ENCODE data around the gene CRISPLD2.

CRISPLD2 gene

GRCh38 chr16:84780544-84781376, 39.0 kb upstream of the CRISPLD2 start:
- no peak overlapping the region for H3K4me3 ChIP-seq (ENCODE audit: low read depth, low read length)
- H3K36me3 ChIP-seq (ENCODE audit: control insufficient read depth in 2 of 2, insufficient read depth in 1 of 2, low read length in 2 of 2): peaks cover 0 to 49% of the 10 kb centered on the region in 2 experiments; a peak in 2 of 3 replicates
- CTCF ChIA-PET: interaction anchor here (0.8 to 1.6 kb wide), 2 partner anchors 27 to 190 kb away, joined by 3 read pairs; no protein-coding TSS in a partner anchor
- H3K9me3 ChIP-seq (ENCODE audit: control insufficient read depth, insufficient read depth, low read depth, low read length): no peaks in the 10 kb centered on the region
- H3K4me1 ChIP-seq (ENCODE audit: control insufficient read depth, insufficient read depth, low read length): peaks cover 1% of the 10 kb centered on the region; the same call in 1 of the 2 replicates
- POLR2A ChIA-PET: no interaction called here
- no peak for TF ChIP-seq ZIC2 (tag by site-specific recombination; IDR thresholded peaks at IDR 0.05)
- peak; percentile 44 for TF ChIP-seq SP2 (tag by site-specific recombination; IDR thresholded peaks at IDR 0.05)
- TF ChIP-seq ZNF214 (tag by site-specific recombination; IDR thresholded peaks at IDR 0.05; ENCODE audit: borderline replicate concordance): no peak
- no peak for TF ChIP-seq ZNF837 (tag by site-specific recombination; IDR thresholded peaks at IDR 0.05)
- no peak overlapping the region for H3K27ac ChIP-seq (ENCODE audit: extremely low read depth, low read depth, low read length)

GRCh38 chr16:84782846-84783245, 36.9 kb upstream of the CRISPLD2 start:
- Histone ChIP-seq H3K4me1 (ENCODE audit: control insufficient read depth, insufficient read depth, low read length) (peaks cover 3% of the 10 kb centered on the region; the same call in 1 of the 2 replicates), H3K4me3 (ENCODE audit: low read depth, low read length) (no peak overlapping the region), H3K27ac (ENCODE audit: extremely low read depth, low read depth, low read length) (no peak overlapping the region), H3K36me3 (ENCODE audit: control insufficient read depth in 2 of 2, insufficient read depth in 1 of 2, low read length in 2 of 2) (peaks cover 0 to 28% of the 10 kb centered on the region in 2 experiments; a peak in 2 of 3 replicates), H3K9me3 (ENCODE audit: control insufficient read depth, insufficient read depth, low read depth, low read length) (no peaks in the 10 kb centered on the region)
- POLR2A ChIA-PET: interaction anchor here (0.7 kb wide), 1 partner anchor 683 kb away, joined by 6 read pairs; no protein-coding TSS in a partner anchor
- CTCF ChIA-PET: interaction anchor here (0.5 to 1.3 kb wide), 3 partner anchors 38 to 169 kb away, joined by 3 to 11 read pairs (median 3); no protein-coding TSS in a partner anchor
- TF ChIP-seq ZNF530 (tag by site-specific recombination; IDR thresholded peaks at IDR 0.05; ENCODE audit: low read depth) (no peak), ZNF416 (tag by site-specific recombination; IDR thresholded peaks at IDR 0.05) (no peak), PRDM1 (tag by site-specific recombination; IDR thresholded peaks at IDR 0.05) (no peak)
- TF ChIP-seq, protein P1, sequence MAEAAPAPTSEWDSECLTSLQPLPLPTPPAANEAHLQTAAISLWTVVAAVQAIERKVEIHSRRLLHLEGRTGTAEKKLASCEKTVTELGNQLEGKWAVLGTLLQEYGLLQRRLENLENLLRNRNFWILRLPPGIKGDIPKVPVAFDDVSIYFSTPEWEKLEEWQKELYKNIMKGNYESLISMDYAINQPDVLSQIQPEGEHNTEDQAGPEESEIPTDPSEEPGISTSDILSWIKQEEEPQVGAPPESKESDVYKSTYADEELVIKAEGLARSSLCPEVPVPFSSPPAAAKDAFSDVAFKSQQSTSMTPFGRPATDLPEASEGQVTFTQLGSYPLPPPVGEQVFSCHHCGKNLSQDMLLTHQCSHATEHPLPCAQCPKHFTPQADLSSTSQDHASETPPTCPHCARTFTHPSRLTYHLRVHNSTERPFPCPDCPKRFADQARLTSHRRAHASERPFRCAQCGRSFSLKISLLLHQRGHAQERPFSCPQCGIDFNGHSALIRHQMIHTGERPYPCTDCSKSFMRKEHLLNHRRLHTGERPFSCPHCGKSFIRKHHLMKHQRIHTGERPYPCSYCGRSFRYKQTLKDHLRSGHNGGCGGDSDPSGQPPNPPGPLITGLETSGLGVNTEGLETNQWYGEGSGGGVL (tag by site-specific recombination; IDR thresholded peaks at IDR 0.05): no peak

- H3K9me3 ChIP-seq (ENCODE audit: control insufficient read depth, insufficient read depth, low read depth, low read length): no peaks in the 10 kb centered on the region
- ChIA-PET POLR2A (interaction anchor here (1.9 kb wide), 1 partner anchor 34 kb away, joined by 7 read pairs; the partner anchor contains the start of gene CRISPLD2), CTCF (interaction anchor here (0.5 to 1.6 kb wide), 15 partner anchors 10 to 1804 kb away, joined by 3 to 7 read pairs (median 3); no protein-coding TSS in a partner anchor)
- peaks cover 3% of the 10 kb centered on the region; the same call in 1 of the 2 replicates for H3K4me1 ChIP-seq (ENCODE audit: control insufficient read depth, insufficient read depth, low read length)
- no peak overlapping the region for H3K4me3 ChIP-seq (ENCODE audit: low read depth, low read length)
- no peaks in the 10 kb centered on the region; a peak in 1 of 3 replicates for H3K36me3 ChIP-seq (ENCODE audit: control insufficient read depth in 2 of 2, insufficient read depth in 1 of 2, low read length in 2 of 2)
- H3K27ac ChIP-seq (ENCODE audit: extremely low read depth, low read depth, low read length): no peak overlapping the region
- no peak for TF ChIP-seq ZNF600 (tag by site-specific recombination; IDR thresholded peaks at IDR 0.05)
- no peak for TF ChIP-seq ZNF792 (tag by site-specific recombination; IDR thresholded peaks at IDR 0.05)
- no peak for TF ChIP-seq ZNF670 (tag by site-specific recombination; IDR thresholded peaks at IDR 0.05; ENCODE audit: low read depth)
- TF ChIP-seq MZF1 (tag by site-specific recombination; IDR thresholded peaks at IDR 0.05; ENCODE audit: borderline replicate concordance): no peak
- TF ChIP-seq ZNF654 (tag by site-specific recombination; IDR thresholded peaks at IDR 0.05; ENCODE audit: low read depth): no peak
- TF ChIP-seq, protein P2, sequence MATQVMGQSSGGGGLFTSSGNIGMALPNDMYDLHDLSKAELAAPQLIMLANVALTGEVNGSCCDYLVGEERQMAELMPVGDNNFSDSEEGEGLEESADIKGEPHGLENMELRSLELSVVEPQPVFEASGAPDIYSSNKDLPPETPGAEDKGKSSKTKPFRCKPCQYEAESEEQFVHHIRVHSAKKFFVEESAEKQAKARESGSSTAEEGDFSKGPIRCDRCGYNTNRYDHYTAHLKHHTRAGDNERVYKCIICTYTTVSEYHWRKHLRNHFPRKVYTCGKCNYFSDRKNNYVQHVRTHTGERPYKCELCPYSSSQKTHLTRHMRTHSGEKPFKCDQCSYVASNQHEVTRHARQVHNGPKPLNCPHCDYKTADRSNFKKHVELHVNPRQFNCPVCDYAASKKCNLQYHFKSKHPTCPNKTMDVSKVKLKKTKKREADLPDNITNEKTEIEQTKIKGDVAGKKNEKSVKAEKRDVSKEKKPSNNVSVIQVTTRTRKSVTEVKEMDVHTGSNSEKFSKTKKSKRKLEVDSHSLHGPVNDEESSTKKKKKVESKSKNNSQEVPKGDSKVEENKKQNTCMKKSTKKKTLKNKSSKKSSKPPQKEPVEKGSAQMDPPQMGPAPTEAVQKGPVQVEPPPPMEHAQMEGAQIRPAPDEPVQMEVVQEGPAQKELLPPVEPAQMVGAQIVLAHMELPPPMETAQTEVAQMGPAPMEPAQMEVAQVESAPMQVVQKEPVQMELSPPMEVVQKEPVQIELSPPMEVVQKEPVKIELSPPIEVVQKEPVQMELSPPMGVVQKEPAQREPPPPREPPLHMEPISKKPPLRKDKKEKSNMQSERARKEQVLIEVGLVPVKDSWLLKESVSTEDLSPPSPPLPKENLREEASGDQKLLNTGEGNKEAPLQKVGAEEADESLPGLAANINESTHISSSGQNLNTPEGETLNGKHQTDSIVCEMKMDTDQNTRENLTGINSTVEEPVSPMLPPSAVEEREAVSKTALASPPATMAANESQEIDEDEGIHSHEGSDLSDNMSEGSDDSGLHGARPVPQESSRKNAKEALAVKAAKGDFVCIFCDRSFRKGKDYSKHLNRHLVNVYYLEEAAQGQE (tag by site-specific recombination; IDR thresholded peaks at IDR 0.05): no peak
- TF ChIP-seq, protein P3, sequence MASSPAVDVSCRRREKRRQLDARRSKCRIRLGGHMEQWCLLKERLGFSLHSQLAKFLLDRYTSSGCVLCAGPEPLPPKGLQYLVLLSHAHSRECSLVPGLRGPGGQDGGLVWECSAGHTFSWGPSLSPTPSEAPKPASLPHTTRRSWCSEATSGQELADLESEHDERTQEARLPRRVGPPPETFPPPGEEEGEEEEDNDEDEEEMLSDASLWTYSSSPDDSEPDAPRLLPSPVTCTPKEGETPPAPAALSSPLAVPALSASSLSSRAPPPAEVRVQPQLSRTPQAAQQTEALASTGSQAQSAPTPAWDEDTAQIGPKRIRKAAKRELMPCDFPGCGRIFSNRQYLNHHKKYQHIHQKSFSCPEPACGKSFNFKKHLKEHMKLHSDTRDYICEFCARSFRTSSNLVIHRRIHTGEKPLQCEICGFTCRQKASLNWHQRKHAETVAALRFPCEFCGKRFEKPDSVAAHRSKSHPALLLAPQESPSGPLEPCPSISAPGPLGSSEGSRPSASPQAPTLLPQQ (tag by site-specific recombination; IDR thresholded peaks at IDR 0.05): peak; percentile 60
- TF ChIP-seq YY2 (tag by site-specific recombination; IDR thresholded peaks at IDR 0.05): no peak
- no peak for TF ChIP-seq ZSCAN18 (tag by site-specific recombination; IDR thresholded peaks at IDR 0.05)
- TF ChIP-seq ZNF610 (tag by site-specific recombination; IDR thresholded peaks at IDR 0.05; ENCODE audit: borderline replicate concordance): no peak
These were observed 33.8 kb upstream of the CRISPLD2 start for GRCh38 chr16:84785843-84786581.

Data from HEK293 (cell line).